ENCODE data around the gene EBF4. TPM values are rescaled to one million over a fixed set of nuclear protein-coding genes. Genes with fewer than 3 reads are reported as not detected.

EBF4 gene
- 0.36 and 2.5 TPM in 2 replicates for total RNA-seq

DNA sequence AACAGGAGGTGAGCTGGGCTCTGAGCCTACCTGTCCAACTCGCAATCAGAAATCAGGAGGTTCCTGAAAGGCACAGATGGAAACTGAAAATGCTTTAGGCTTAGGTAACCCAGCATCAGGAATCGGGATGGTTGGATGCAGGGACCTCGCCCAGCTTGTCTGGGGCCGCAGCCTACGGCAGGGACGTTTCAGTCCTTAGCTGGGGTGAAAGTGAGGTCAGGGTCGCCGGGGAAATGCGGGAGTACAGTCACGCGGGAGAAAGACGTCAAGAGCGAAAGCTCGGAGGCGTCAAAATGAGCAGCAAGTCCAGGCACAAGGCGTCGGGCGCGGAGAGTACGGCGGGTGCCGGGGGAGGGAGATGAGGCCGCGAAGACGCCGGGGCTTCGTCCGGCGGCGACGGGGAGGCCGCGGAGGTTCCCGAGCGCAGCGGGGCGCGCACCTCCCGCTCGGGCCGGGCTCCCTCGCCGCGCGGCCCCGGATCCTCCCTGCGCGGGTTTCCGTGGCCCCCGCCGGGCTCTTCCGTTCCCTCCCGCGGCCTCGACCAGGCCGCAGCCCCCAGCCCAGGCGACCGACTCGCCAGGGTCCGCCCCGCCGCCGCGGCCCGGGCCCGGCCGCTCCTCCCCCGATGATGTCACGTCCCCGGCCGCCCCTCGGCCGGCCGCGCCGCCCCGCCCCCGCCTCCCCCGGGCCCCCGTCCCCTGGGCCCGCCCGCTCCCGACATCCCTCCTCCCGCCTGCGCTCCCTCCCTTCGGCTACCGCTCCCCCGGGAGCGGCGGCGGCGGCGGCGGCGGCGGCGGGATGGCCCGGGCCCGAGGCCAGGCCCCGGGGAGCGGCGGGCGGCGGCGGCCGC lies at the start of gene EBF4:
EBF4 (plus strand) TSS at position 745 of the 850 bp plus-strand sequence. CDS start 866 bp downstream, outside the sequence.
- DNase-seq (ENCODE audit: low read depth), result no peak
- TF ChIP-seq CTCF (conservative IDR thresholded peaks at IDR 0.05; ENCODE audit: low read depth, low read length), result no peak
- peak within 1 kb of the TSS; percentile 2 for H3K4me3 ChIP-seq (ENCODE audit: low read depth, low read length)

GRCh38 chr20:2643708-2644107 lies 48.9 kb upstream of the EBF4 start:
- no peak for TF ChIP-seq CTCF (conservative IDR thresholded peaks at IDR 0.05; ENCODE audit: low read depth, low read length)
- H3K4me3 ChIP-seq (ENCODE audit: low read depth, low read length), result no peak overlapping the region
- no peak for DNase-seq (ENCODE audit: low read depth)

GRCh38 chr20:2651772-2652723 lies 40.5 kb upstream of the EBF4 start, which contains the start of gene NOP56:
Gene NOP56, plus strand, starts transcription at chr20:2652632. Its CDS starts 29 bp downstream, at chr20:2652661.
- no peak for DNase-seq (ENCODE audit: low read depth)

DNA sequence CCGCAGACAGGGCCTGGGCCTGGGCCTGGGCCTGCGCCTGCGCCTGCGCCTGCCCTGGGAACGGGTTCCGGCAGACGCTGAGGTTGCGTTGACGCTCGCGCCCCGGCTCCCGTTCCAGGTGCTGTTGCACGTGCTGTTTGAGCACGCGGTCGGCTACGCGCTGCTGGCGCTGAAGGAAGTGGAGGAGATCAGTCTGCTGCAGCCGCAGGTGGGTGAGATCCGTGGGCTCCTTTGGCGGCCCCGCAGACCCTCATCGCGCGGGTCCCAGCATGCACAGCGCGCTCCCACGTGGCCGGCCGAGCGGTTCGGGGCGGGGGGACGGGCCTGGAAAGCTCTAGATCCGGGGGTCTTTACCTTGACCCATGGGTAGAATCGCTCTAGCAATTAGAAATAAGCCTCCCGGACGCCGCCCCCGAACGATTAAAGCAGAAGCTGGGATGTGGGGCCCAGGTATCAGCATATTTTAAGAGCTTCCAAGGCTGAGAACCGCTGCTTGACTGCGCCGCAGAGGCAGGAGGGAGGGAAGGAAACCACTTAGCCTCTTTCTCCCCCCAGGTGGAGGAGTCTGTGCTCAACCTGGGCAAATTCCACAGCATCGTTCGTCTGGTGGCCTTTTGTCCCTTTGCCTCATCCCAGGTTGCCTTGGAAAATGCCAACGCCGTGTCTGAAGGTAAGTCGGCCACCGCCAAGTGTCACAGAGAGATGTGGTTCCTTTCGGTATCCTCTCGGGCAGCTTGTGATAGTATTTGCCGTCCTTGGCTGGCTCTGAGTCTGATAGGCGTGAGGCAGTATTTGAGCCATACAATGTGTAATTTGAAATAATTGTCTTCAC lies 39.6 kb upstream of the EBF4 start:
- peak overlapping the region; percentile 64 for H3K4me3 ChIP-seq (ENCODE audit: low read depth, low read length)
- no peak for DNase-seq (ENCODE audit: low read depth)
- TF ChIP-seq CTCF (conservative IDR thresholded peaks at IDR 0.05; ENCODE audit: low read depth, low read length), result no peak

More at GRCh38 chr20:2651772-2652723, 40.5 kb upstream of the EBF4 start, which contains the start of gene NOP56:
- H3K4me3 ChIP-seq (ENCODE audit: low read depth, low read length), result peak within 1 kb of the TSS; percentile 64
- TF ChIP-seq CTCF (conservative IDR thresholded peaks at IDR 0.05; ENCODE audit: low read depth, low read length), result no peak

DNA sequence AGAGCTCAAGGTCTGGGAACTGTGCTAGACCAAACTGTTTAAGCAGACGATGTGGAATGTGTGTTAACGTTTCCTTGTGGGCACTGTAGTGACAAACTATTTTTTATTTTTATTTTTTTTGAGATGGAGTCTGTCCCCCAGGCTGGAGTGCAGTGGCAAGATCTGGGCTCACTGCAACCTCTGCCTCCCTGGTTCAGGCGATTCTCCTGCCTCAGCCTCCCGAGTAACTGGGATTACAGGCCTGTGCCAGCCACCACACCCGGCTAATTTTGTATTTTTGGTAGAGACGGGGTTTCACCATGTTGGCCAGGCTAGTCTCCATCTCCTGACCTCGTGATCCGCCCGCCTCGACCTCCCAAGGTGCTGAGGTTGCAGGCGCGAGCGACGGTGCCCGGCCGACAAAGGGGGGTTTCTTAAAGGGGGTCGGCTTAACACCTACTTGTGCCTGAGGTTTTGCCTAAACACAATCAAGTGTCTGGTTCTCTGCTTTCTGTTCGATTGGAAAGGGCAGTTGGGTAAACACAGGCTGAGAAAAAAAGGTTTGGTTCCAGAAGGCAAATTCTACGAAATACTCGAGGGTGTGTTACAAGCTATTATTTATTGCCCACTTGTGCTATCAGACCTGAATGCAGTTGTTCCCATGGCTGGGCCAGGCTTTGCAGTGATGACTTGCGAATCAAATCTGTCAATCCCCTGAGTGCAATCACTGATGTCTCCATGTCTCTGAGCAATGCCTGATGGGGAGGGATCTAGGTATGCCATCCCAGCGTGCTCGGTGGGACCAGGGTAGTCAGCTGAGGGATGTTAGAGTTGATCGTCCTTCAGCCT lies 38.8 kb upstream of the EBF4 start:
- no peak for TF ChIP-seq CTCF (conservative IDR thresholded peaks at IDR 0.05; ENCODE audit: low read depth, low read length)
- H3K4me3 ChIP-seq (ENCODE audit: low read depth, low read length), result peak overlapping the region; percentile 64
- no peak for DNase-seq (ENCODE audit: low read depth)
